ENCODE results near the gene ERC2. TPM values are rescaled to one million over a fixed set of nuclear protein-coding genes. Genes with fewer than 3 reads are reported as not detected.

Gene ERC2
- total RNA-seq, 1 donor from 2014 or later = 0.35 TPM

GRCh38 chr3:55719508-55719907, 748.8 kb downstream of the ERC2 start:
- H3K9me3 Mint-ChIP-seq (ENCODE audit: unreplicated experiment) = no peaks in the 10 kb centered on the region
- H3K36me3 Mint-ChIP-seq (ENCODE audit: unreplicated experiment) = no peaks in the 10 kb centered on the region
- peaks cover 18% of the 10 kb centered on the region for H3K27me3 Mint-ChIP-seq (ENCODE audit: unreplicated experiment)
- H3K4me1 Mint-ChIP-seq (ENCODE audit: unreplicated experiment) = peaks cover 8% of the 10 kb centered on the region
- H3K27ac Mint-ChIP-seq (ENCODE audit: unreplicated experiment) = no peak overlapping the region
- DNase-seq (ENCODE audit: extremely low spot score, unreplicated experiment) = no peak
- no peak for TF ChIP-seq CTCF (IDR thresholded peaks at IDR 0.05)
- no peak overlapping the region for H3K4me3 Mint-ChIP-seq (ENCODE audit: unreplicated experiment)

- H3K27ac Mint-ChIP-seq (ENCODE audit: unreplicated experiment) = no peak overlapping the region
- DNase-seq (ENCODE audit: extremely low spot score, unreplicated experiment) = no peak
- peaks cover 15% of the 10 kb centered on the region for H3K27me3 Mint-ChIP-seq (ENCODE audit: unreplicated experiment)
- no peak for TF ChIP-seq CTCF (IDR thresholded peaks at IDR 0.05)
- no peak overlapping the region for H3K4me3 Mint-ChIP-seq (ENCODE audit: unreplicated experiment)
- peaks cover 8% of the 10 kb centered on the region for H3K4me1 Mint-ChIP-seq (ENCODE audit: unreplicated experiment)
- H3K9me3 Mint-ChIP-seq (ENCODE audit: unreplicated experiment) = no peaks in the 10 kb centered on the region
- no peaks in the 10 kb centered on the region for H3K36me3 Mint-ChIP-seq (ENCODE audit: unreplicated experiment)
Measured at GRCh38 chr3:55719006-55719405, 749.3 kb downstream of the ERC2 start.

- no peak overlapping the region for H3K4me3 Mint-ChIP-seq (ENCODE audit: unreplicated experiment)
- H3K9me3 Mint-ChIP-seq (ENCODE audit: unreplicated experiment) = no peaks in the 10 kb centered on the region
- H3K27me3 Mint-ChIP-seq (ENCODE audit: unreplicated experiment) = peaks cover 11% of the 10 kb centered on the region
- peaks cover 8% of the 10 kb centered on the region for H3K4me1 Mint-ChIP-seq (ENCODE audit: unreplicated experiment)
- no peak overlapping the region for H3K27ac Mint-ChIP-seq (ENCODE audit: unreplicated experiment)
- TF ChIP-seq CTCF (IDR thresholded peaks at IDR 0.05) = no peak
- H3K36me3 Mint-ChIP-seq (ENCODE audit: unreplicated experiment) = no peaks in the 10 kb centered on the region
- no peak for DNase-seq (ENCODE audit: extremely low spot score, unreplicated experiment)
Measured at GRCh38 chr3:55718521-55718921, 749.7 kb downstream of the ERC2 start.

GRCh38 chr3:55718074-55718473, 750.2 kb downstream of the ERC2 start:
- Mint-ChIP-seq H3K4me3 (ENCODE audit: unreplicated experiment) (no peak overlapping the region), H3K36me3 (ENCODE audit: unreplicated experiment) (no peaks in the 10 kb centered on the region), H3K9me3 (ENCODE audit: unreplicated experiment) (no peaks in the 10 kb centered on the region), H3K27ac (ENCODE audit: unreplicated experiment) (no peak overlapping the region), H3K4me1 (ENCODE audit: unreplicated experiment) (peaks cover 8% of the 10 kb centered on the region), H3K27me3 (ENCODE audit: unreplicated experiment) (peaks cover 7% of the 10 kb centered on the region)
- no peak for TF ChIP-seq CTCF (IDR thresholded peaks at IDR 0.05)
- no peak for DNase-seq (ENCODE audit: extremely low spot score, unreplicated experiment)

GRCh38 chr3:55717481-55717880, 750.8 kb downstream of the ERC2 start:
- no peak for TF ChIP-seq CTCF (IDR thresholded peaks at IDR 0.05)
- no peak overlapping the region for H3K4me3 Mint-ChIP-seq (ENCODE audit: unreplicated experiment)
- no peak for DNase-seq (ENCODE audit: extremely low spot score, unreplicated experiment)
- peaks cover 8% of the 10 kb centered on the region for H3K4me1 Mint-ChIP-seq (ENCODE audit: unreplicated experiment)
- H3K27ac Mint-ChIP-seq (ENCODE audit: unreplicated experiment) = no peak overlapping the region
- H3K9me3 Mint-ChIP-seq (ENCODE audit: unreplicated experiment) = no peaks in the 10 kb centered on the region
- no peaks in the 10 kb centered on the region for H3K36me3 Mint-ChIP-seq (ENCODE audit: unreplicated experiment)
- H3K27me3 Mint-ChIP-seq (ENCODE audit: unreplicated experiment) = peaks cover 5% of the 10 kb centered on the region
